OCI-LY7 (cell line): ENCODE data around the gene SHROOM3.

Experiments
- EZH2phosphoT487 ChIP-seq: fragments of 200-600 bp; sonication (generic); IDR thresholded peaks from 2 replicates; pipeline ENCODE4 v1.6.1; 2018; ENCODE audit warnings: low read depth, borderline replicate concordance, mild to moderate bottlenecking, mixed run types, antibody characterized with exemption, low read length, moderate library complexity, mixed read lengths
- TF ChIP-seq, protein P1 (sequence below): fragments of 200-600 bp; sonication (generic); conservative IDR thresholded peaks from 2 replicates; pipeline ENCODE4 v1.5.1; 2014; ENCODE audit warnings: mild to moderate bottlenecking, antibody characterized with exemption, low read length, moderate library complexity, mixed read lengths

DNA sequence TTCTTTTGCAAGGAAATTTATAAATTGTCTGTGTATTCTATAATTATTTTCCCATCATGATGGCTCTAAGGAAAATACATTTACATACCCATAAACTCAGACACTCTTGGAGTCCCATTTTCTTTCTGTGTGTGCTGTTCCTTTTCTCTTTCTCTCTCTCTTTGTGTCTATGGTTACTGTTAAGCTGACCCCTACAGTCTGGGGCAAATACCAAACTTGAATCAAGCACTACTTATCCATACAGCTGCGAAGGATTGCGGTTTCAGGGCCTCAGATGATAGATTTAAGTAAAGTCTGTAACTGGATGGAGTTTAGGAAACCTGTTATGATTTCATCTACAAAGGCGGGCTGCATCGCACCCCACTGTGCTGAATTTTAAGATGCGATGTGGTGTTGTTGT is 150.2 kb downstream of the SHROOM3 start:
- TF ChIP-seq, protein P1, sequence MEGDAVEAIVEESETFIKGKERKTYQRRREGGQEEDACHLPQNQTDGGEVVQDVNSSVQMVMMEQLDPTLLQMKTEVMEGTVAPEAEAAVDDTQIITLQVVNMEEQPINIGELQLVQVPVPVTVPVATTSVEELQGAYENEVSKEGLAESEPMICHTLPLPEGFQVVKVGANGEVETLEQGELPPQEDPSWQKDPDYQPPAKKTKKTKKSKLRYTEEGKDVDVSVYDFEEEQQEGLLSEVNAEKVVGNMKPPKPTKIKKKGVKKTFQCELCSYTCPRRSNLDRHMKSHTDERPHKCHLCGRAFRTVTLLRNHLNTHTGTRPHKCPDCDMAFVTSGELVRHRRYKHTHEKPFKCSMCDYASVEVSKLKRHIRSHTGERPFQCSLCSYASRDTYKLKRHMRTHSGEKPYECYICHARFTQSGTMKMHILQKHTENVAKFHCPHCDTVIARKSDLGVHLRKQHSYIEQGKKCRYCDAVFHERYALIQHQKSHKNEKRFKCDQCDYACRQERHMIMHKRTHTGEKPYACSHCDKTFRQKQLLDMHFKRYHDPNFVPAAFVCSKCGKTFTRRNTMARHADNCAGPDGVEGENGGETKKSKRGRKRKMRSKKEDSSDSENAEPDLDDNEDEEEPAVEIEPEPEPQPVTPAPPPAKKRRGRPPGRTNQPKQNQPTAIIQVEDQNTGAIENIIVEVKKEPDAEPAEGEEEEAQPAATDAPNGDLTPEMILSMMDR, result no peak
- TF ChIP-seq EZH2phosphoT487, result no peak
